ENCODE measurements around the gene OTOG.

DNA sequence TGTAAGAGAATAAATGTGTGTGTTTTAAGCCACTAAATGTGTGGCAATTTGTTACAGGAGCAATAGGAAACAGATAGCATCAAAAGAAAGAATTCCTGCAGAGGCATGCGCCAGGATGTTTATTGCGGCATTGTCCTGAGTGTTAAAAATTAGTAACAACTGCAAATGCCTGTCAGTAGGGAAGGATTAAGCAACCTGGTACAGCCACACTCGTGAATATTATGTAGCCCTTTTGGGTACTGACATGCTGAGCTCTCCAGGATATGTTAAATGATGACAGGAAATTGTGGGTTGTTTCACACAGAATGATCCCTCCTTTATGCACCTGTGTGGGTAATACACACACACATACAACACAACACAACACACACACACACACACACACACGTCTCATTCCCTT is 102.6 kb downstream of the OTOG start:
- TF ChIP-seq, protein P1, sequence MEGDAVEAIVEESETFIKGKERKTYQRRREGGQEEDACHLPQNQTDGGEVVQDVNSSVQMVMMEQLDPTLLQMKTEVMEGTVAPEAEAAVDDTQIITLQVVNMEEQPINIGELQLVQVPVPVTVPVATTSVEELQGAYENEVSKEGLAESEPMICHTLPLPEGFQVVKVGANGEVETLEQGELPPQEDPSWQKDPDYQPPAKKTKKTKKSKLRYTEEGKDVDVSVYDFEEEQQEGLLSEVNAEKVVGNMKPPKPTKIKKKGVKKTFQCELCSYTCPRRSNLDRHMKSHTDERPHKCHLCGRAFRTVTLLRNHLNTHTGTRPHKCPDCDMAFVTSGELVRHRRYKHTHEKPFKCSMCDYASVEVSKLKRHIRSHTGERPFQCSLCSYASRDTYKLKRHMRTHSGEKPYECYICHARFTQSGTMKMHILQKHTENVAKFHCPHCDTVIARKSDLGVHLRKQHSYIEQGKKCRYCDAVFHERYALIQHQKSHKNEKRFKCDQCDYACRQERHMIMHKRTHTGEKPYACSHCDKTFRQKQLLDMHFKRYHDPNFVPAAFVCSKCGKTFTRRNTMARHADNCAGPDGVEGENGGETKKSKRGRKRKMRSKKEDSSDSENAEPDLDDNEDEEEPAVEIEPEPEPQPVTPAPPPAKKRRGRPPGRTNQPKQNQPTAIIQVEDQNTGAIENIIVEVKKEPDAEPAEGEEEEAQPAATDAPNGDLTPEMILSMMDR (IDR thresholded peaks at IDR 0.05) = no peak
- TF ChIP-seq POLR2A (IDR thresholded peaks at IDR 0.05) = no peak
- no peak for TF ChIP-seq POLR2AphosphoS5 (IDR thresholded peaks at IDR 0.05)
